ENCODE measurements around the gene ZNF605.
A peak's percentile ranks its signal among the peaks of the same experiment; 100 is the strongest.
"Not testable (repeated sequence)": the region's sequence is repeated elsewhere in the genome, so short reads cannot be mapped to it uniquely, and the experiment has no call there.

The ZNF605 gene

GRCh38 chr12:132948146-132949066 lies 7.7 kb downstream of the ZNF605 start:
- DNase-seq = no peak

- no peak for DNase-seq
Measured at GRCh38 chr12:132946246-132946820, 9.8 kb downstream of the ZNF605 start.

- no peak for DNase-seq
Measured at GRCh38 chr12:132945806-132946205, 10.3 kb downstream of the ZNF605 start.

- DNase-seq = no peak
Measured at GRCh38 chr12:132942611-132943010, 13.5 kb downstream of the ZNF605 start.

GRCh38 chr12:132941336-132941954 lies 14.7 kb downstream of the ZNF605 start:
- no peak for DNase-seq

- no peak for DNase-seq
Measured at GRCh38 chr12:132940071-132940719, 15.9 kb downstream of the ZNF605 start.

GRCh38 chr12:132938807-132939206 lies 17.3 kb downstream of the ZNF605 start:
- not testable (repeated sequence) for DNase-seq

- no peak for DNase-seq
Measured at GRCh38 chr12:132937476-132937875, 18.6 kb downstream of the ZNF605 start.

GRCh38 chr12:132936921-132937320 lies 19.2 kb downstream of the ZNF605 start:
- DNase-seq = not testable (repeated sequence)

- no peak for DNase-seq
Measured at GRCh38 chr12:132936163-132936562, 19.9 kb downstream of the ZNF605 start.

- DNase-seq = no peak
Measured at GRCh38 chr12:132926415-132926833, 29.7 kb downstream of the ZNF605 start.

GRCh38 chr12:132925597-132926414 lies 30.3 kb downstream of the ZNF605 start:
- no peak for DNase-seq

- no peak for DNase-seq
Measured at GRCh38 chr12:132924356-132924755, 31.8 kb downstream of the ZNF605 start.

GRCh38 chr12:132923356-132923909 lies 32.7 kb downstream of the ZNF605 start:
- DNase-seq = no peak

GRCh38 chr12:132922676-132923075 lies 33.4 kb downstream of the ZNF605 start:
- no peak for DNase-seq

GRCh38 chr12:132921685-132922084 lies 34.4 kb downstream of the ZNF605 start:
- DNase-seq = no peak

GRCh38 chr12:132918680-132919079 lies 37.4 kb downstream of the ZNF605 start:
- DNase-seq = no peak

- DNase-seq = no peak
Measured at GRCh38 chr12:132909030-132909368, 47.1 kb downstream of the ZNF605 start.

GRCh38 chr12:132908145-132909029 lies 47.7 kb downstream of the ZNF605 start:
- peak; percentile 96 for DNase-seq

- DNase-seq = not testable (repeated sequence)
Measured at GRCh38 chr12:132907789-132908144, 48.3 kb downstream of the ZNF605 start.

- DNase-seq = no peak
Measured at GRCh38 chr12:132907216-132907615, 48.9 kb downstream of the ZNF605 start.
